ENCODE measurements around the gene PYGM.

PYGM gene

DNA sequence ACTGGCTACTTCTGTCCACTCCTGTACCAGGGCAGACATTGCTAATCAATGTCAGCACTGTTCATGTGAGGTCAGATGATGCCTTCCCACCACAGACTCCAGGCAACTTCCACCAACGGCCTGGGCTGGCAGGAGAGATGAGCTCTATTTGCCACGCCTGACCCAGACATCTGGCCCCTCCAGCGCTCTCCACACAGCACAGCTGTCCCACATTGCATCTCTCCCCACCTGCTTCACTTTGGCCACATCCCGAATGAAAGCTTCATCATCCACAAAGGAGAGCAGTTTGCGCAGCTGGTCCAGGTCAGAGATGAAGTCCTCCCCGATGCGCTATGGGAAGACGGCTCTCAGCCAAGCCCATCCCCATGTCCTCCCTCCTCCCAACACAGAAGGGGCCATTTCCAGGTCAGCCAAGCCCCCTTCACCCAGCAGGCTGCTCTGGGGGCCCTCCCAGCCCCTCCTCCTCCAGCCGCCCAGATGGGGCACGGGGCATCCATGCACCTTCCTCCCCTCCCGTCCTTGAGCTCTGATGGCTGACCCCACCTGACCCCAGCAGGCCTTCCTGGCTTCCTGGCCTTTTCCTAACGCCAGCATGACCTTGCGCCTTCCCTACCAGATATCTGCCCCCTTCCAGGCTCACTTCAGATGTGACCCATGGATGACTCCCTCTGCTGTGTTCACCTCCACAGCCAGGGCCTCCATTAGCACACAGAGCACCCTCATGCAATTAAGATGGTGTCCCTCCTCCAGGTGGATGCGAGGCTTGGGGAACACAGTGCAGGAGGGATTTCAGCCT is 7.4 kb downstream of the PYGM start:
- no peak for DNase-seq

GRCh38 chr11:64751580-64751979 is 8.2 kb downstream of the PYGM start:
- no peak for DNase-seq

DNA sequence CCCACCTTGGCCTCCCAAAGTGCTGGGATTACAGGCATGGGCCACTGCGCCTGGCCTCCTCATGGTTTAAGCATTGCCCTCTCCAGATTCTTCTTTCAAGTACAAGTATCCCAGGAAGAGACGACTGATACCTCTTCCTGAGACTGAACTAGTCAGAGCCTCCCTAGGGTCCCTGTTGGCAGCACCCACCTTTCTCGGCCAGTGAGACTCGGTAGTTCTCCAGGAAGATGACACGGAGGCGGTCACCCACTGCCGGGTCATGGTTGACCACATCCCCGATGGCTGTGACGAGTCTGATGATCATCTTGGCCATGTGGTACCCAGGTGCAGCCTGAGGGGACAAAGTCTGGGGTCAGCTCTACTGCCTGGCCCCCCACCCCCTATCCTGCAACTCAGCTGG is 8.6 kb downstream of the PYGM start:
- DNase-seq = no peak

DNA sequence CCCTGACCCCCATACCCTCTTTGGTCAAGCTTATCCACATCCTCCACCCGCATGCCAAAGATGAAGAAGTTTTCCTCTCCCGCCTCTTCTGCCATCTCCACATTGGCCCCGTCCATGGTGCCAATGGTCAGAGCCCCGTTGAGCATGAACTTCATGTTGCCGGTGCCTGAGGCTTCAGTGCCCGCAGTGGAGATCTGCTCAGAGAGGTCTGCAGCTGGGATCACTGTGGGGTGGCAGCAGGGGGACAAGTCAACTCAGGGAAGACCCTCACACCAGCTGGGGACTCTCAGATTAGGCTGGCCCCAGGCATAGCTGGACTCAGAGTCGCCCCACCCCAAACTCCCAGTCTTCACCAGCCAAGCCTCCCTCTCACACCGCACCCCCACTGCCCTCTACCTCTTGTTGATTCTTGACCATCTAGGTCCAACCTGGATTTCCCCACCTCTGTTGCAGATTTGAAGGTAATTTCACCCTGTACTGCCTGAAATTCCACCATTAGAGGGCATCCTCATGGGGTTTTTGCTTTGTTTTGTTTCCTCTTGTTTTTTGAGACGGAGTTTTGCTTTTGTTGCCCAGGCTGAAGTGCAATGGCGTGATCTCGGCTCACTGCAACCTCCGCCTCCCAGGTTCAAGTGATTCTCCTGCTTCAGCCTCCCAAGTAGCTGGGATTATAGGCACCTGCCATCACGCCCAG is 9.3 kb downstream of the PYGM start:
- no peak for DNase-seq

- no peak for DNase-seq
Measured at GRCh38 chr11:64747961-64748665, 11.7 kb downstream of the PYGM start.

DNA sequence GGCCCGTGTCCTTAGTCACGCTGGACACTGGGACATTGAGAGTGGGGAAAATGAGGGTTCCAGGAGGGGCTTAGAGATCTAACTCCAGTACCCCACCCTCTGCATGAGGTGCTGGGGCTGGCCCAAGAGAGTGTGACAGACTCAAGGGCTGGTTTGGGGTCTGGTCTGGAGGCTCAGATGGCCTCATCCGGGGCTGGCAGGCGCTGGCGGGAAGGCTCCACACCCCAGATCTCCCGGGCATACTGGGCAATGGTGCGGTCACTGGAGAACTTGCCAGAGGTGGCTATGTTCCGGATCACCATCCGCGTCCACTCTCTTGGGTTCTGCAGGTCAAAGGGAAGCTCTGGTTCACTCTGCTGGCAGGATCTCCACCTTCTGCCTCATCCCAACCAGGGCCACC is 13.3 kb downstream of the PYGM start:
- DNase-seq = no peak

DNA sequence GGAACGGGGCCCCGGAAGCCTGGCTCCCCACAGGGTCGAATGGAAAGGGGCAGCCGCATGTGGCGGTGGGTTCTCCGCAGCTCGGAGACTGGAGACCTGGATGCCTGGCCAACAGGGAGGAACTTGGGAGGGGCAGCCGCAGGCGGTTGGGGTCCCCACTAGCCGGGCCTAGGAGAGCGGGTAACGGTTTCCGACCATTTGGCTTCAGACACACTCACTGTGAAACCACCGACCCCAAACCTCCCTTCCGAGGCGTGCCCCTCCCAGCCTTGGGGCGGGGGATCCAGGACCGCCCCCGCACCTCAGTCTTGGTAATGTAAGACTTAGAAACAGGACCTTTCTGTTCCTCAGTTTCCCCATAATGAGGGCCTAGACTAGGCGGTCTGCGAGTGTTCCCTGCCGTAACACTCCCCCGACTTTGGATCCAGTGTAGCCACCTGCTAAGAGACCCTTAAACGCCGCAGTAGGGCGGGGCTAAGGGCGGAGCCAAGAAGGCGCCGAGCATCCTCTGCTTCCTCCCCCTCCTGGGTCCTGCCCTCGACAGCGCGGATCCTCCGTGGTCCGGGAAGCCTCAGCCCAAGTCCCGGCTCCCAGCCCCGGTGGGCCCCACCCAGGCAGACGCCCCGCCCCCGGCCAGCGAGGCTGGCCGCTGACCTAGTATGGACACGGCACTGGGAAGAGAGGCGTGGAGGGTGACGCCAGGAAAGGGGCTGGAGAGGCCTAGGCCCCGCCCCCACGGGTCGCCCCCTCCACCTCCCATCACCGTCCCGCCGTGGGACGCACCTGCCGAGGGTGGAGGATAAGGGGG is 14.0 kb downstream of the PYGM start:
- DNase-seq = peak; percentile 87

GRCh38 chr11:64745189-64745520 is 14.6 kb downstream of the PYGM start:
- DNase-seq = peak; percentile 96

GRCh38 chr11:64744544-64745188 is 15.1 kb downstream of the PYGM start:
- no peak for DNase-seq

- peak; percentile 94 for DNase-seq
Measured at GRCh38 chr11:64743591-64744543, 15.9 kb downstream of the PYGM start, which contains the start of gene RASGRP2. Gene RASGRP2 (minus strand): TSS chr11:64744142. CDS start chr11:64742866, 1,276 bp downstream.

DNA sequence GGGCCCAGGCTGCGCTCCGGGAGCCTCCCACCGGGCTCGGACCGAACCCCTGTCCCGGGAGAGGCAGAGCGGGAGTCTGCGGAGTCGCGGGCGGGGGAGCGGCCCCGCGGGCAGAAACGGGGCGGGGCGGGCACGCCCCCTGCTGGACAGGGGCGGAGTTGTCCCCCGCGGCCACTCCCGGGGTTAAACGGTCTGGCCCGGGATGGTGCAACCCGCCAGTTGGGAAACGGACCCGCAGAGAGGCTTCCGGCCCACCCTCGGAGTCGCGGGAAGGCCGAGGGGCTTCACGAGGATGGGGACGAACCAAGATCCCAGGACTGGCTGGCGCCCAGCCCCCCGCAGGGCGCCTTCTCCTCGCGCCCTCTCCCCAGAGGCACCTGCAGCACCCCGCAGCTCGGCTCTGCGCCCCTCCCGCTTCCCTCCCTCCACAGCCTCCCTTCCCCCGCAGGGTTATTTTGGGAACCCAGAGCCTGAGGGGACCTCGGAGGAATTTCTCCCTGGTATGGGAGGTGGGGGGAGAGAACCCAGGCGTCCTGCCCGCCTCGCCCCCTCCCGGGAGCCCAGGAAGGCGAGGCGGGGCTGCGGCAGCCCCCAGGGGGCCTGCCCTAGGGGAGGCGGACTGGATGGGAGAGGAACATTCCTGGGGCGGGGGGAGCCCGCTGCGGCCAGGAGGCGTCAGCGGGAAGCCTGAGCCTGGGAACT is 16.7 kb downstream of the PYGM start:
- DNase-seq = peak; percentile 81

GRCh38 chr11:64742087-64742888 is 17.5 kb downstream of the PYGM start:
- peak; percentile 48 for DNase-seq

- no peak for DNase-seq
Measured at GRCh38 chr11:64741375-64742086, 18.2 kb downstream of the PYGM start.

GRCh38 chr11:64739871-64740270 is 19.9 kb downstream of the PYGM start:
- no peak for DNase-seq

GRCh38 chr11:64736654-64737053 is 23.1 kb downstream of the PYGM start:
- no peak for DNase-seq

DNA sequence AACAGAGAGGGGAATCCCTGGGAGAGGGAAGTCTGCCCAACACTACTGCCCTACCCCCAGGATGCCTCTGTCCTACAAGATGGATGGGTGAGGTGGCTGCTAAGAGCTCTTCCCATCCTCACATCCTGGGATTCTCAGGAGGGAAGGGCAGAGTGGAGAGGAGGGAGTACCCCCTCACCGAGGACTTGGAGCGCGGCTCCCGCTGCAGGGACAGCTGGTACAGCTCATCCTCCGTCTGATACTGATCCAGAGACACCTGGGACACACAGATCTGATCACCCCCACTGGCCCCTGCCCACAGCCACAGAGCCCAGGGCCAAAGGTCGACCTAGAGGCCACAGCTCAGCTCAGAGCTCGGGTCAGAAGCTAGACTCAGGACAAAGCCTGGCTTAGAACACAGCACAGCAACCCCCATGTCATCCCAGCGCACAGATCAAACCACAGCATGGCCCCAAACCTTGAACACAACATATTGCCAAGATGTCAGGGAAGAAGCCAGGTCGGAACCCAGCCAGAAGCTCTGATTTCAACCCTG is 24.0 kb downstream of the PYGM start:
- no peak for DNase-seq

GRCh38 chr11:64734811-64735724 is 24.7 kb downstream of the PYGM start:
- DNase-seq = no peak

DNA sequence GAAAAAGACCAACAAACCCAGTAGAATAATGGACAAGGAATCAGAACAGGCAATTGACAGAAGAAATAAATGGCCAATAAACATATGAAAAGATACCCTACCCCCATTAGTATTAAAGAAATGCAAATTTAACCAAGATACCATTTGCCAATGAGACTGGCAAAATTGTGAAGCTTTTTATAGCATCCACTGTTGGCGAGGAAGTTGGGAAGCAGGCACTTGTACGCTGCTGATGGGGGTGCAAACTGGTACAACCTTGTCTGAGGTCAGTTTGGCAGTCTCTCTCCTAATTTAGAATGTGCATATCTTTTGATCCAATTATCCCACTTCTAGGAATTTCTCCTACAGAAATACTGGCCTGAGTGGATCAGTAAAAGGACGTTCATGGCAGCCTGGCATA is 28.2 kb downstream of the PYGM start:
- no peak for DNase-seq

Data from CD4-positive, alpha-beta T cell treated with Interleukin-17A for 4 hours (primary cell).